ENCODE results near the gene POLD3. TPM values are rescaled to one million over a fixed set of nuclear protein-coding genes. Genes with fewer than 3 reads are reported as not detected.
"Not testable (repeated sequence)": the region's sequence is repeated elsewhere in the genome, so short reads cannot be mapped to it uniquely, and the experiment has no call there.

Gene POLD3
- polyA plus RNA-seq, 3 donors = 6.7 to 9.5 (median 8.2) TPM

- 81 to 87% (median 84%) methylated on average over 4 of the region's 4 CpGs for WGBS, 3 donors
- not testable (repeated sequence) for H3K27ac ChIP-seq (ENCODE audit: low read depth, low read length)
Measured at GRCh38 chr11:74659124-74659523, 66.7 kb downstream of the POLD3 start.

DNA sequence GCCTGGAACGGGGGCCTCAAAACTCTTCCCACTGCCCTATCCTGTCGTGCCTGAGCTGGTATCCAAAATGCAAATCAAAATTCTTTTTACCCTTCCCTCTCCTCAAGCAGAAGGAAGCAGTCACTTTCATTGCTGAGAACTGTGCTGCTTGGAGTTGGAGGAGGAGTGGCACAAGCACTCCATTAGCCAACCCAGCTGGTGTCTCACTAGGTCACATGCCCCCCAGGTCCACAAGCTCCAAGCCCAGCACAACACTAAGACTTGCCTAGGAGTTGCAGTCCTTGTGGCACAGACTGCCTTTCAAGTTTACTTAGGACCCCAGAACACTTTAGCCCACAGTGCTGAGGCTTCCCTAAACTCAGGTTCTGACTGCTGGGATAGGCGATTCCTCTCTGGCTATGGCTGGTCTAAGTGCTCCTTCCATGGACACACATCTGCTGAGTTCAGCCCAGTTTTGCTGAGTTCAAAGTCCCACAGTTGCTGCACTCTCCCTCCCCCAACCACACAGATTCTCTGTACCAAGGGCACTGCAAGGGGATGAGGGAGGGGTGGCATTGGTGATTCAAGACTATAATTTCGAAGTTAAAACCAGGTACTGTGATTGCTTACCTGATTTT, 70.2 kb downstream of the POLD3 start:
- no peak overlapping the region for H3K27ac ChIP-seq (ENCODE audit: low read depth, low read length)
- 79 to 98% (median 97%) methylated on average over 4 of the region's 4 CpGs for WGBS, 3 donors

GRCh38 chr11:74663315-74663714, 70.9 kb downstream of the POLD3 start:
- H3K27ac ChIP-seq (ENCODE audit: low read depth, low read length) = no peak overlapping the region
- WGBS, 3 donors = 56 to 91% (median 91%) methylated on average over 1 of the region's 1 CpG

GRCh38 chr11:74669211-74670160, 77.1 kb downstream of the POLD3 start:
- no peak overlapping the region for H3K27ac ChIP-seq (ENCODE audit: low read depth, low read length)
- 89 to 93% (median 92%) methylated on average over 17 of the region's 17 CpGs for WGBS, 3 donors

DNA sequence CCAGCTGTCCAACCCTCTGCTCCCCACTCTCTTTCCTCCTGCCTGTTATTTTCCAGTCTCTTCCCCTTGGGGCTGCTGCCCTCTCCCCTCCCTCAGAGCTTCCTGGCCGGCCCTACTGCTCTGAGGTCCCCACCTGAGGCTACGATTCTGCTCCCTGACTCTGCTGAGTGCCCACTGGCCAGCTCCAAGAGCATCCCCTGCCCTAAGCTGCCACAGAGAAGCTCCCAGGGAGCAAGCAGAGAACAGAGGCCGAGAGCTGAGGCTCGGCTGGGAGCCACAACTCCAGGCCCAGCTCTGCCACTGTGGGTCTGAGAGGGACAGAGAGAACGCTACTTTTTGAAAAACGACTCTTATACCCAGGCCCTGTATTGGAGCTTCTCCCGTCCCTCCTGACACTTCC, 77.8 kb downstream of the POLD3 start:
- H3K27ac ChIP-seq (ENCODE audit: low read depth, low read length) = no peak overlapping the region
- 91 to 96% (median 95%) methylated on average over 7 of the region's 7 CpGs for WGBS, 3 donors

GRCh38 chr11:74671520-74672196, 79.3 kb downstream of the POLD3 start:
- H3K27ac ChIP-seq (ENCODE audit: low read depth, low read length) = no peak overlapping the region
- 79 to 89% (median 80%) methylated on average over 10 of the region's 10 CpGs for WGBS, 3 donors

DNA sequence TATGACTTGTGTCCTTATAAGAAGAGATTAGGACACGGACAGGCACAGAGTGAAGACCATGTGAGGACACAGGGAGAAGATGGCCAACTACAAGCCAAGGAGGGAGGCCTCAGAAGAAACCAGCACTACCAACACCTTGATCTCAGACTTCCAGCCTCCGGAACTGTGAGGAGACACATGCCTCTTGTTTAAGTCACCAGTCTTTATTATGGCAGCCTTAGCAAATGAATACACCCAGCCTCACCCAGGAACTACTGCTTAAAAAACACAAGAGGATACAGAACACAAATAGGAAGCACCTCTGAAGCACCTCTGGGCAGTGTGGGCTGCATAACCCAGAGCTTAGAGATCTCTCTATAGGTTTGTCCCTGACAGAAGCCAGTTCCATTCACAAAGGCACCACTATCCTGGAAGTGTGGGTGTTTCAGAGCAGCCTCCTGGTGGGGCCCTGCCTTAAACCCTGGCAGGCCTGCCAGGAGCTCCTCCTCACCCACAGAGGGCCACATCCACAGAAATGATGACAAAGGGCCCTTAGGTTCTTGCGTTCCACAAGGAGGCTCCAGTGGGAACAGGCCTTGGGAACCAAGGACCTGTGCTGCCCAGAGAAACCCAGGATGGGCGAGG, 80.1 kb downstream of the POLD3 start:
- WGBS, 3 donors = 74 to 82% (median 80%) methylated on average over 4 of the region's 4 CpGs
- peak overlapping the region; percentile 19 for H3K27ac ChIP-seq (ENCODE audit: low read depth, low read length)

DNA sequence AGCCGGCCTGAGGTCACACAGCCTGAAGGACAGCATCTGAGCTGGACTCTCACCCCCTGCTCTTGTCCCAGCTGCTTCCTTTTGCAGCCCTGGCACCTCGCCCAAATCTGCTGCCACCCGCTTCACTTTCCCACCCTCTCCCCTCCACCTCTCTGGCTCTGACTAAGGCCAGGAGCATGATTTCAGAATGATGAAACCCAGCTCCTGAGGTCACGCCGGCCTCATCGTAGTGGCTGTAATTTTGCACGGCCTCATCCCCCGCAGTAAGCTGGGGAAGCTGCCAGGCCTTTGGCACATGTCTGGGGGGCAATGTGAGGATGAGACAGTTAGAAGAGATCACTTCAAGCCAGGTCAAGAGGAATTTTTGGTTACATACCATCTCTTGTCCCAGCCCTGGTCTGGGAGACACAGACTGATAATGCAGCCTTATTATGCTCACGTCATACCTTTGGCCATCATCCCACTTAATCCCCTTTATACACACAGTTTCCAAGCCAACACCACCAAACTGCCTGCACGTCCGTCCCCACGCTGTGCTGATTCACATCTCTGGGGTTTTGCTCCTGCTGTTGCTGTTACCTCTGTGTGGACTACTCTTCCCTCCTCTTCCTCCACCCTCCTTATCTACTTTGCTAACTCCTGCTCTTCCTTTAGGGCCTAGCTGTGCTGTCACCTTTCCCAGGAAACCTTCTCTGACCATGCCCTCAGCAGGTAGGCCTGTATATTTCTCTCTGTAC, 80.7 kb downstream of the POLD3 start:
- 38 to 52% (median 46%) methylated on average over 12 of the region's 12 CpGs for WGBS, 3 donors
- H3K27ac ChIP-seq (ENCODE audit: low read depth, low read length) = peak overlapping the region; percentile 19

DNA sequence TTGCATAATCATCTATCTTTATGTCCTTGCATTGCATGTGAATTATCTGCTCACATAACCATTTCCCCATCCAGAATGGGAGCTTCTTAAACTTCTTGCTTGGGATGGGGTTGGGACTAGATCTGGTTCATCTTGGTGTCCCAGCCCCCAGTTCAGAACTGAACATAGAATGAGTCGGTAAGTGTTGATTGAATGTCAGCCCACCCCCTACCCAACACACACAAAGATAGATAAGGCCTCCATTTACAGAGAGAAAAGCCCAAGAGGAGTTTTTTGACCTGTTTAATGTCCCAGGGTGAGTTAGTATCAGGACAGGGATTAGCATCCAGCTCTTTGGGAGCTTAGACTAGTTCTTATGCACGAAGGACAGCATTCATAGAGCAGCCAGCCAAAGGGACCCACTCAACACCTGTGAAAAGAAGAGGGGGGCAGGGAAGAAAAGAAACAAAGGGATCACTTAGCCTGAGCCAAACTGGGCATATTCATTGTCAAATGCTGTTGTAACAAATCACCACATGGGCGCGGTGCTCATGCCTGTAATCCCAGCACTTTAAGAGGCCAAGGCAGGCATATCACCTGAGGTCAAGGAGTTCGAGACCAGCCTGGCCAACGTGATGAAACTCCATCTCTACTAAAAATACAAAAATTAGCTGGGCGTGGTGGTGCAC, 81.4 kb downstream of the POLD3 start:
- WGBS, 3 donors = 81 to 93% (median 90%) methylated on average over 6 to 7 of the region's 7 CpGs
- peak overlapping the region; percentile 6 for H3K27ac ChIP-seq (ENCODE audit: low read depth, low read length)

DNA sequence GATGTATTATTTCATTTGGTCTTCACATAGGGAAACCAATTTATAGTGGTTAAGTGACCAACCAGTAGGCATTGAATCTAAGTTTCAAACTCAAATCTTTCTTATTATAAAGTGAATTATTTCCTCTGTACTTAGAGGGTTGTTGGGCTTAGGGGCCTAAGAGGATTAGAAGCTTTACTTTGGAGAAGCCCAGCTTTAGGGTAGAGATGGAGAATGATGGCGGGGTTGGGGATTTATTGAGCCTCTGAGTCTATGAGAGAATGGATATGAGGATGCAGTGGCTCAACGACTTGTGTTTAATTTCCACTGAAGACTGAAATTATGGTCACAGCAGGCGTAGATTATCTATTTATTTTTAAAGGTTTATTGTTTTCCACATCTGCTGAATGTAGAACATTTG, 83.4 kb downstream of the POLD3 start:
- 92 to 93% (median 93%) methylated on average over 3 of the region's 3 CpGs for WGBS, 3 donors
- H3K27ac ChIP-seq (ENCODE audit: low read depth, low read length) = no peak overlapping the region

DNA sequence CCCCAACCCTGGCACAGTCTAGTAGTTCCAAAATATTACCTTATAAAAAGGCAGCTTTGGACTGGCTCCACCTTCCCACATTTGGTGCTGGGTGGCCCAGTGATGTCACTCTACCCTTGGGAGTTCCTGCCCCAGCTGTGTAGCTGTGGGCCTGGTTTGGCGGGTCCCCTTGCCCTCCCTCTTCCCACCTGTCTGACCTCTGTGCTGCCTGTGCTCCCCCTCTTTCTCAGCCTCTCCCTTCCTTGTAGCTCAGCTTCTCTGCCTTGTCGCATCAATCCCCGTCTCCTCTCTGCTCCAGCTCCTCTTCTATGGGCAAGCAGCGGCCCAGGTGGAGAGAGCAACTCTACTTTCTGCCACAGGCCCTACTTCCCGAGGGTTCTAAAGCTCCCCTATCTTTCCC, 84.2 kb downstream of the POLD3 start:
- no peak overlapping the region for H3K27ac ChIP-seq (ENCODE audit: low read depth, low read length)
- WGBS, 3 donors = 85 to 93% (median 92%) methylated on average over 5 of the region's 5 CpGs

DNA sequence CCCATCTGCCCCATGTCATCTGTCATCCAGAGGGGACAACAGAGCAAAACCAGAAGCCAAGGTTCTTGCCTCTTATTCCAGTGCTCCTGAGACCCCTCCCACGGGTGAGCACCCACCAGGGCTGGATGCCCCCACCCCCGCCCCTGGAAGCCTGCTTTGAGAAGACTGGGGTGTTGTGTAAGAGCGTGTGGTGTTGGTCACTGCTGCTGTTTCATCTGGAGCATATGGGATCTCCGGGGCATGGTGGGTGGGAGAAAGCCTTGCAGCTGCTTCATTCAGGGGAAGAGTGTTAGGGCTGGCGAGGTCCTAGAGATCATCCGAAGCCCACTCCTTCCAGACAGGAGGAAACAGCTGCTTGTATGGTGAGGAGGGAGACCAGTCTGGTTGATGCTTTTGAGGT, 84.7 kb downstream of the POLD3 start:
- WGBS, 3 donors = 79 to 86% (median 81%) methylated on average over 6 of the region's 6 CpGs
- H3K27ac ChIP-seq (ENCODE audit: low read depth, low read length) = no peak overlapping the region

DNA sequence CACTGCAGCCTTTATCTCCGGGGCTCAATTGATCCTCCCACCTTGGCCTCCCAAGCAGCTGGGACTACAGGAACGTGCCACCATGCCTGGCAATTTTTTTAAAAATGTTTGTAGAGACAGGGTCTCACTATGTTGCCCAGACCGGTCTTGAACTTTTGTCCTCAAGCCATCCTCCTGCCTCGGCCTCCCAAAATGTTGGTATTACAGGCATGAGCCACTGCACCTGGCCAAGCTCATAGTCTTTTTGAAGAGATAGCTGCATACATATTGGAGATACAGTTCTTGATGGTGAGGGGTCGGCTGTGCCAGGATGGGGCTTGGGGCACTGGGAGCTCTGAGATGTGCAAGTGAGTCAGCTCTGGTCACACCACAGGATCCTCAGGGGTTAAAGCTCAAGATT, 85.7 kb downstream of the POLD3 start:
- H3K27ac ChIP-seq (ENCODE audit: low read depth, low read length) = no peak overlapping the region
- WGBS, 3 donors = 92 to 97% (median 93%) methylated on average over 5 of the region's 5 CpGs

DNA sequence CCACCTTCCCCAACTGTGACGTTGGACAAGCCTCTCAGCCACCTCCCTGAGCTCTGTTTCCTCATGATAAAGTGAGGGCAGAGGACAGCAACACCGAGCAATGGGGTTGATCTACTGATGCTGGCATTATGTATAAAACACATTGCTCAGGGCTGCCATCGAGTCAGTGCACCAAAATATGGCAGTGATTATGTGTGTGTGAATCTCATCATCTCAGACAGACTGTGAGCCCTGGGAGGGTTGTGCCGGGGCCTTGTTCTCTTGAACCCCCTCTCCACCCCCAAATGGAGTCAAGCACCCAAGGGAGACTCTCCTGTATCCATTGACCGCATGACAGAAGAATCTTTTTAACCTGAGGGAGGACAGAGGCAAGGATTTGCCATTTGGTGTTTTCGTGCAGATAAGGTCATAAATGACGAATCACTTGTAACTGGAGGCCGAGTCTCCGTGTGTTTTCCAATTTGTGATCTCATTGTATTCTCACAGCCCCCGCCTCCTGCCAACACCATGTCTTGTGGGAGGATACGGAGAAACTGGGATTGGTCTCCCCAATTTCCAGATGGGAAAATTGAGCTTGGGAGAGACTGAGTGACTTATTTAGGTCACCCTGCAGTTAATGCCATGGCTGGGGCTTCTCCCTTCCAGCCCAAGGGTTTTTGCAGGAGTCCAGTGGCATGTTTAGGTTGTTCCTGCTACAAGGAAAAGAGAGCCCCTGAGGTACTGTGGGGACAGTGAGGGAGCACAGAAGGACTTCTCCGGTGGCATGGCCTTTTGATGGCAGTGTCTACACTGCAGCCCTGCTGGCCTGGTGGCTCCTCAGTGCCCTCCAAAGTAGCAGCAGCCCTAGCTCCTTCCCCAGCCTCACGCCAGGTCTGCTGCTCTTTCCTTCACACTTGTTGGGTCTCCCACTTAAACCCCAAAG, 86.5 kb downstream of the POLD3 start:
- 67 to 80% (median 72%) methylated on average over 13 of the region's 13 CpGs for WGBS, 3 donors
- H3K27ac ChIP-seq (ENCODE audit: low read depth, low read length) = no peak overlapping the region

DNA sequence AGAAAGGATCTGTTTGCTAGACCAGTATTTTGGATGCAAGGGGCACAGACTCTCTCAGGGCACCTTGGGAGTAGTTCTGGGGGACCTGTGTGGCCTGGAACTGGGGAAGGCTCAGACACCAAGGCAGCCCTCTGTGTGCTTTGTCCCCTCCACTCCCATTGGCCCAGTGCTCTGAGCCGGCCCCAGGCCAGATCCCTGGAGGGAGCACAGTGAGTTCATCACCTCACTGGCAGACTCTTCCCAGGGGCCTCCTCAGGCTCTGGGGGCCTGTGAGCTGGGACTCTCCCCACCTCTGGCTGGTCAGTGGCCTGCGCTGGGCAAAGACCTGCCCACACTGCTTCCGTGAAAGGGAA, 87.1 kb downstream of the POLD3 start:
- WGBS, 3 donors = 82 to 93% (median 90%) methylated on average over 3 of the region's 3 CpGs
- H3K27ac ChIP-seq (ENCODE audit: low read depth, low read length) = no peak overlapping the region

GRCh38 chr11:74680035-74680671, 87.8 kb downstream of the POLD3 start:
- no peak overlapping the region for H3K27ac ChIP-seq (ENCODE audit: low read depth, low read length)

More at GRCh38 chr11:74680035-74680671, 87.8 kb downstream of the POLD3 start:
- 87 to 93% (median 88%) methylated on average over 9 of the region's 9 CpGs for WGBS, 3 donors
